Measurements from ENCODE around the gene DXO.

GRCh38 chr6:31947070-31947675, 24.8 kb downstream of the DXO start:
- TF ChIP-seq CTCF (IDR thresholded peaks at IDR 0.05; ENCODE audit: low read depth, low read length) (no peak), POLR2A (IDR thresholded peaks at IDR 0.05; ENCODE audit: extremely low read depth, insufficient read length) (no peak)
